Measurements from ENCODE around the gene PSMB1.

PSMB1 gene

DNA sequence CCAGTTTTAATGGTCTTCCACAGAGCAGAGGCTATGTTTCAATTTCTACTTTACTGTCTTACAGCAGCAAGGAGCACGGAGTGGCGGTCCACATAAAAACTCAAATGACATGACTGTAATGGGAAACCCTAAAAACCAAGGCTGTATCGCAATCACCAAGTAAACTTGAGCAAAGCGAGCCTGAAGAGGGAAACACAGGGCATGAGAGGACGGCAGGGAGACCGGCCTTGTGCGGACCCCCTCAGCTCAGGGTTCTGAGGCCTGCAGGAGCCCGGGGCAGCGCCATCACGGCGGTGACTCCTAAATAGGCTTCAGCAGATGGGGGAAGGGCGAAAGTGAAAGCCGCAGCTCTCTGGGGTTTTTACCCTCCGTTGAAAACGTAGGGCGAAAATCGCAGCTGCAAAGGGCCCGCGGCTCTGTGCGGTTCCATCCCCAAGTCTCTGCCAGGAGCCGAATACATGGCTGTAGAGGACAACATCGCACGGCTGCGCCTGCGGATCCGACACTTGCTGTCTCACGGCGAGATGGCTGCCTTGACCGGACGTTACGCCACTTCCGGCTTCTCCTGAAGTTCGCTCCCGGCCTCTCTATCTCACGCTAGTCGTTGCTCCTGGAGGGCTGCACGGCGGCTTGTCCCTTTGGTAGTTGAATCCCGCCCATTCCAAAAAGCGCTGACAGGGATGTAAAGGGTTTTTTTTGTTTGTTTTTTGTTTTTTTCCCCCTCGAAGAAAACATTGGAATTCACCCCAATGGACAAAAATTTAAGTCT lies at the start of gene PSMB1:
Gene PSMB1, minus strand, starts transcription at position 543 of the 769 bp plus-strand sequence. Its CDS starts 65 bp downstream, at position 478.
- peak; percentile 95 to 97 (median 97) for DNase-seq

DNA sequence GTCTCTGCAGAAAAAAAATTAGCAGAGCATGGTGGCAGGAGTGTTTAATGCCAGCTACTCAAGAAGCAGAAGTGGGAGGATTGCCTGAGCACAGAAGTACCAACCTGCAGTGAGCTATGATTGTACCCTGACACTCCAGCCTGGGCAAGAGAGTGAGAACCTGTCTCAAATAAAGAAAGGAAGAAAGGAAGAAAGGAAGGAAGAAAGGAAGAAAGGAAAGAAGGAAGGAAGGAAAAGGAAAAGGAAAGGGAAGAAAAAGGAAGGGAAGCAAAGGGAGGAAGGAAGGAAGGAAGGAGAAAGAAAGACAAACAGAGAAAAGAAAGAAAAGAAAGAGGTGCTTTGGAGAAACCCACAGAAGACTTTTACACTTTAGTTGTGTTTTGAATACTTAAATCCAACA lies 44.2 kb upstream of the PSMB1 start:
- no peak for DNase-seq

DNA sequence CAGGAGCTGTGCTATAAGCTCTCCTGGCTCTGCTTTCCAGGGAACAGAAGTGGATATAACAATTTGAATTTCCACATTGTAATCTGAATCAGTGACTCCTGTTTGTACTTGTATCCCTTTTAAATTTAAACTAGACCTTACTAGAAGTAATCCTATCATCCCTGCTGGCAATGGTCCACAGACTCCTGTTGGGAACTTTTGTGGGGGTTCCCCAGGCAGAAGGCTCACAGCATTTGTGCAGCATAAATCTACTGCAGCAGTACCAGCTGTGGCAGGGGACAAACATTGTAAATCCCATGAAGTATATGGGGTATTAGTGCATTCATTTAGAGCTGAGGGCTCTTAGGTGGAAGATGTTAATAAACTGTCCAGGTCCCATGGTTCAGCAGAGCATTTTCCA lies 43.3 kb upstream of the PSMB1 start:
- peak in 1 of 3 donors; percentile 20 for DNase-seq

DNA sequence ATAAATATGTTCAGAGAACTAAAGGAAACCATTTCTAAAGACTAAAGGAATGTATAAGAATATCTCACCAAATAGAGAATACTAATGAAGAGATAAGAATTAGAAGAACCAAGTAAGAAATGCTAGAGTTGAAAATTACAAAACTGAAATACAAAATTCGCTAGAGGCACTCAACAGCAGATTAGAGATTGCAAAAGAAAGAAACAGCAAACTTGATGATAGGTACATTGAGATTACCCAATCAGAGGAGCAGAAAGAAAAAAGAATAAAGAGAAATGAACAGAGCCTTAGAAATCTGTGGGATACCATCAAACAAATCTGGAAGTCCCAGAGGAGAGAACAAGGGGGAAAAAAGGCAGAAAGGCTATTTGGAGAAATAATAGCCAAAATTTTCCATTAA lies 37.6 kb upstream of the PSMB1 start:
- DNase-seq = no peak

DNA sequence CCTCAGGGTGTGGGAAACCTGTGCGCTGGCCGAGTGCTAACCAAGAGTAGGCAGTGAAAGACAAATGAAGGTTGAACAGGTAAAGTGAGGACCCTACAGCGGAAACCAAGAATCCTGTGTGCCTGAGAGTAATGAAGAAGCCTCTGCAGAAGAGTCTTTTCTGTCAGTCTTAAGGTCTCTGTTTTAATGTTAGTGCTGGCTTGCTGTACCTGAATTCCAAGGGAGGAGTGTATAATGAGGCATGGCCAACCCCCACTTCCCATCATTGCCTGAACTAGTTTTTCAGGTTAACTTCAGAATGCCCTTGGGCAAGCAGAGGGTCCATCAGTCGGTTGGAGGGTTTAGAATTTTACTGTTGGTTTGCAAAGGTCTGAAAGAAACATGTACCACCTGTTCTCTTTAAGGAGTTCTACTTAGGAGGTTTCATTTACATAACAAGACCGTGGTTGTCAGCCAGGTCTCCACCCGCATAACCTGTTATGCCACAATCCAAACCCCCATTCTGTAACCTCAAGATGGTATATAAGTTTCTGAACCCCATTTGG lies 31.9 kb upstream of the PSMB1 start:
- no peak for DNase-seq

DNA sequence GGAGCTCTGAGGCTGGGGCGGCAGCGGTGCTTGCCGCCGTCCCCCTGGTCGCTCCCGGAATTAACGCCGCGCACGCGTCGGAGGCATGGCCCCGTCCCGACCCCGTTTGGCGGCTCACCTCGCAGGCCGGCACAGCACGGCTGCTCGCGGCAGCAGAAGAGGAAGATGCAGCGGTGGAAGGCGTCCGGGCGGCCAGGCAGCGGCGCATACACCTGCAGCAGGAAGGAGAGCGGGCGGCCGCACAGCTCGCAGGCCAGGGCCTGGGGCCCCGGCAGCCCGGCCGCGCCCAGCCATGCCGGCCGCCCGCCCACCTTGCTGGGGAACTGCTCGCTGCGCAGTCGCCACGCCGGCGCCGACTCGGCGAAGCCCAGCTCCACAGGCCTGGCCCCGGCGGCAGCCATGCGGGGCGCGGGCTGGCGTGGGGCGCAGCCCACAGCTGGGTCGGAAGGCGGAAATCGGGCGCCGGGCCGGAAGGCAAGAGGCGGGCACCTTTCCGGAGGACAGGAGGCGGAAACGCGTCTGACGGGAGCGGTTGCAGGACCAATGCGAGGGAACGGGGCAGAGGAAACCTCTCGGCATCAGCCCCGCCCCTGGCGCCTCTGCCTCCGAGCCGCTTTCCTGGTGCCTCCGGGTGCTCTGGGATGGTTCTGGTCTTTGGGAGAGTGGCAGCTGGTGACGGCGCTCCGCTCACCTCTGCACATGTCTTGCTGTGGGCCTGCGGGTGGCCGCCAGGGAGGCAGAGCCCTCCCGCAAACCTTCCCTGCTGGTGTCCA lies 31.3 kb upstream of the PSMB1 start, which contains the start of gene PDCD2:
Gene PDCD2, minus strand, starts transcription at position 457 of the 773 bp plus-strand sequence. Its CDS starts 56 bp downstream, at position 401.
- peak; percentile 93 to 96 (median 94) for DNase-seq

DNA sequence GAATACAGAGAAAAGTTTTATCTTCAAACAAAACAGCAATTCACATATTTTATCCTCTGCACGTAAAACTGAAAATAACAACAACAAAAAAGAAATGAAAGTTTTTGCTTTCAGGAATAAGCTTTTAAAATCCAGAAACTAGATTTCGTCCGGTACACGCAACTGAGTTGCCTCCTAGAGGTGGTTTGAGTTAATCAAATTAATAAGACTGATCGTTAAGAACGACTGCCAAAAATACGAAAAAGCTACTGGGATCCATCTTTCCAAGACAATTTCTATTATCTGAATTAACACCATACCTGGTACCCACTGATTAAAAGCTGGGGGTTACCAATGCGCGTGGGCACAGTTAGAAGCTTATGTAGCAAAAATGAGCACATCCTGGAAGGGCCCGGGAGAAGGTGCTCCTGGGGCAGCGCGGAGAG lies 30.7 kb upstream of the PSMB1 start:
- DNase-seq = no peak

DNA sequence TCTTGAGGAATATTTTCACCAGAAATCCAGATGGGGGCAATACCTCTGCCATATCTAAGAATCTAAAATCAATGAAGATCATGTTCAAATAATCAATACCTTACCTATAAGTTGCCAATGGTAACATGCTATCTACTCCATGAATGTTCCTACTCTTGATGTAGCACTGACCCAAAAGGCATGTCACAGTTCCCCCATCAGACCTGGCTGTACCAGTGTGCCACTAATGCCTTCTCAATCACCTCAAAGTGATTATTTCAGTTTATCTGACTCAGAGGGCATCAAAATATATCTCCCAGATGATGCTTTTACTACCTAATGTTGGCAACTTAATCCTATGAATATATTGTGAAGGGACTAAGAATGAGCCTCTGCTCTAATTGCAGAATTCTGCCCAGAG lies 25.8 kb upstream of the PSMB1 start:
- no peak for DNase-seq

DNA sequence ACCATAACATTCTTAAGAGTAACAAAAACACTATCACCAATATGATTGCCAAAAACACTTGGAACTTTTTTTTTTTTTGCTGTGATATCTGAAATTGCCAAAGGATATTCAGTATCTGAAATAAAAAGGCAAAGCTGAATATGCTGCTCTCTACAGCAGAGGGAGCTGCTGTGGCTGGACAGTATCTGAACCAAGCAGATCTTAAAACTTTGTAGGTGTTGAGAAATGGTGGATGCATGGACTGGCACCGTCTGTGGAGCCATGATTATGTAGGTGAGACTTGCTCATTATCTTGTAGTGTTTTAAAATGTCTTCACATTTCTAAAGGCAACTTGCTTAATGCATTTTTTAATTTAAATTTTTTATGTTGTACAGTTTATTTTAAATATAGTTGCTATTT lies 22.1 kb upstream of the PSMB1 start:
- no peak for DNase-seq

DNA sequence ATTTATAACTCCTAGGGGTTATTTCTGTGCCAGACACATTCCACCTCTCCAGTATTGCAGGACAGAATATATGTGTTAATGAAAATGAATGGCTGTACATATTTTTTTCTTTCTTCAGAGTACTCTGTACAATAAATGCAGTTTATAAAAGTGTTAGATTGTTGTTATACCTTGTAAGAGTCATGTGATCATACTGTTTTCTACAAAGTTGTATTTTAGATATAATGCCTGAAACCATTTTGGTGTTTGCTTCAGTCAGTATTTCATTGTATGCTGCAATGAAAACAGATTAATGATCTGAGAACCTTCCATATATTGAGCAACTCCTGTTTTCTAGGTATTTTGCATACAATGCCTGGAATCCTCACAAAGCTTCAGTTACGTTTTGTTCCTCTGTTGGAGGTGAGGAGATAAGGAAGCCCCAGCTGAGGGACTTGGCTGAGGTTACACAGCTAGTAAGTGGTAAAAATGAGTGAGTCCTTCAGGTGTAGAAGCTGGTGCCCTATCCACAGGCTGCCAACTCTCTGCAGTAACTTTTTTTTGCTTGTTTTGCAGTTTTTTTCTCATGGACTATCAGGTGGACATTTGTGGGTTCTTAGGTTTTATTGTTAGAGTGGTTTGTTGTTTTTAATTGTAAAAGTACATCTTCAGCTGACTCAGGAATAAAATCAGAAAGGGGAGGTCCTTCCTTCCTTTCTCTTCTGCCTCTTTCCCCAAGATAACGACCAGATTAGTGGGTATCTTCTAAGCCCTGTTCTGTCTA lies 19.8 kb upstream of the PSMB1 start:
- DNase-seq = no peak

DNA sequence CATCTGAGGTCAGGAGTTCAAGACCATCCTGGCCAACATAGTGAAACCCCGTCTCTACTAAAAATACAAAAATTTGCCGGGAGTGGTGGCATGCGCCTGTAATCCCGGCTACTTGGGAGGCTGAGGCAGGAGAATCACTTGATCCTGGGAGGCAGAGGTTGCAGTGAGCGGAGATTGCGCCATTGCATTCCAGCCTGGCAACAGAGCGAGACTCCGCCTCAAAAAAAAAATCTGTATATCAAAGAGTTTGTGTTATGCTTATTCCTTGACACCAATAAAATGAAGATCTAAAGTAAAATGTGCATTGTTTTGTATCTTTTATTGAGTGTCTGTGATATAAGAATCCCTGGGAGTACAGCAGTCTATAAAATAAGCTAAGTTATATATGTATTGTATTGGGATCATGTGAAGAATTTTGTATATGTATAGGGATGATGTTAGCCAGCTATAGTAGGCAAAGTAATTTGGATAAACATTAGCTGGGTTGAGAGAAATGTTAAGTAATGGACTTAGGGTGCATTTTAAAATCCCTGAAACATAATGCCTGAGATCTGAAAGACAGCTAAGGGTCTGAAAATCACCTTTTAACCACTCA lies 11.9 kb upstream of the PSMB1 start:
- no peak for DNase-seq

DNA sequence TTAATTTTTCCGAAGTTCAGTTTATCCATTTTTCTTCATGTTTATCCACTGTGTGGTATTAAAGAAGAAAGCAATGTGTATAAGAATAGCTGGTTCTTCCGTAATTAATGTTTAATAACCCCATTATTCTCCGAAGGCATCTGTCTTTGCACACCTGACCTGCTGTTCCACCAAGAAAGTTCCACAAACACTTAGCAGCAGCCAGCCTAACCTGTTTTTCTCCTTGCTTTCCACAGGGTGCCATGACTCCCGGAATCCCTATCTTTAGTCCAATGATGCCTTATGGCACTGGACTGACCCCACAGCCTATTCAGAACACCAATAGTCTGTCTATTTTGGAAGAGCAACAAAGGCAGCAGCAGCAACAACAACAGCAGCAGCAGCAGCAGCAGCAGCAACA lies 8.4 kb upstream of the PSMB1 start:
- DNase-seq = no peak

DNA sequence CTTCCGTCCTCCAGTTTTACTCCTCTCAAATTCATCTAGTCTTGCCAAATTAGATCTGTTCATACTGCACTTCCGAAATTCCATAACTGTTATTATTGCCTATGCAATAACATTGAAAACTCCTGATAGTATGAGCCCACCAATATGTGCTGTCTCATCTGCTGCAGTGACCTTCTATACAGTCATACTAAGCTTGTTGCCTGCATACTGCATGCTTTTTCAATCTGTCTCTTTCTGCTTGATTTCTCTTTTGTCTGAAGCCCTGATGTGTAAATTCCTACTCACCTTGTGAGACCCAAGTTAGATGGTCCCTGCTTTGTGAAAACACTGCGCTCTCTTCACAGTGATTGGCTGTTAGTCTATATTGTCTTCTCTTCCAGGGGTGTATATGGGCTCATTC lies 2.2 kb upstream of the PSMB1 start:
- DNase-seq = no peak

DNA sequence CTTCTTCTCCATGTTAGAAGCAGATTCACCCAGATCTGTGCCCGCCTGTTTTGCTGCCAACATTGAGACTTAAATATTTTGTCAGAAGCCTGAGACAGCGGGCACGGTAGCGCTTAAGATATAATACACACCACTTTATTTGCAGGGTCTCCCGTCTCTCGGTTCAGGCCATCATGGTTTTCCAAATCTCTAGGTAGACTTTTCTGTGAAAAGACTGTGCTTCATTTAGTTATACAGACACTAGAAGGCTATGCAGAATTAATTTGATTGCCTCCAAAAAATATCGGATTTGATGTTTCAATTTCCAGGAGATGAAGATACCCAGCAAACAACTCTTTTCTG lies 1.7 kb upstream of the PSMB1 start:
- DNase-seq = no peak

DNA sequence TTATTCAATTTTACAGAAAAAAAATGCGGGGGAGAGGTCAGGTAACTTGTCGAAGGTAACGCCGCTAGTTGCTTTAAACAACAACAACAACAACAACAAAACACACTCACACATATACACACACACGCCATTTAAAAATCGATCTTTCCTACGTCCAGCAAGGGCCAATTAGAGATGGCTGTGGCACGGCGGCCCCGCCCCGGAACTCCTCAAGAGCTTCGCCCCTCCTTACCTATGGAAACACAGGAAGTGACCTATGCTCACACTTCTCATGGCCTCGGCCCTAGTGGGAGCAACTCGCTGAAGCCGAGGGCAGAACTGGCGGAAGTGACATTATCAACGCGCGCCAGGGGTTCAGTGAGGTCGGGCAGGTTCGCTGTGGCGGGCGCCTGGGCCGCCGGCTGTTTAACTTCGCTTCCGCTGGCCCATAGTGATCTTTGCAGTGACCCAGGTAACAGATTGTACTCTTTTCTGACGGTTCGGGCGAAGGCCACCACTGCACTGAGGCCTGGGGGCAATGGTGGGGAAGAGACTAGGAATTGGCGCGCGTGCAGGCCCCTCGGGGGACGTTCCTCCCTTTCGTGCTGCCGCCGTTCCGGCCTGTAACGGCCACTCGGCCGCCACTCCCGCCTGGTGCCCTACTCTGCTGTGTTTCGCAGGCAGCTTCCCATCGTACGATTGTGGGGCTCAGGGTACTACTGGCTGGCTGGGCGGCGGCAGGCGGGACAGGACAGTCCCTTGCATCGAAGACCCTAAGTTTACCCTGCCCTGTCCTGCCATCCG lies 1.1 kb upstream of the PSMB1 start, which contains the start of gene TBP:
Gene TBP, plus strand, starts transcription at position 357 of the 783 bp plus-strand sequence. CDS start 2,661 bp downstream, outside the sequence.
- peak; percentile 98 to 99 (median 99) for DNase-seq

DNA sequence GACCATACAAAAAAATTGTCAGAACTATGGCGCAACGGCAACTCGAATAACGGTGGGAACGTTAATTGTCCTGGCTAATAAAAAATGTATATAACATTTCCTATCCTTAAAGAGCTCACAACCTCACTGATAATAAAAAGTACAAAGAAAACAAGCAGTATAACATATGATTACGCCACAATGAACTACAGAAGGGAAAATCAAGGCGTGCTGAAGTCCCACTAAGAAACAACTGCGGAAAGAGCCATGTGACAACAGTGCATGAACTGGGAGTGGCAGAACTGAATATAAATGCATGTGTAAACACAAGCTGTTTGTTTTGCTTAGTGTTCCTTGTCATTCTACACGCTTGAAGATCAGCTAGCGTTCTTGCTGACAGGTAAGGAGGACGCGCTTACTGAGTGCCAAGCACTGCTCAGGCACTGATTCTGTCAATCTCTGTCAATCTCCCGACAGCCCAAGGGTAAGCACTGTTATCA lies 466 bp upstream of the PSMB1 start:
- DNase-seq = peak in 2 of 3 donors; percentile 57

DNA sequence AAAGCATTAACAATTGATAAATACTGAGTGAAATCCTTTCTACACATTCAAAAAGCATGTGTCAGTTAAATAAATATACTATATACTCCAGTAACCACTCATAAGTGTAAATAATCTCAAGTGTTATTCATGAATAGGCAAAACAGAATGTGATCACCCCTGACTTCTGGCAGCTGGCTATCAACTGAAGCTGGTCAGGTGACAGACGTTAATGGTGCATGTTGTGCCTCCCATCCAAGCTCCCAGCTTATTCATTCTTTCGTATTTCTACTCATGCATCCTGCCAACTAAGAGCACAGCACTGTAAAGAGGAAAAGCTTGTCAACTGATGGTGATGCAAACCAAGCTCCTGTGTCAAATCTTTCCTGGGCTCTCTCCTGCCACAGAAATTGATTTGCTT lies 7.7 kb downstream of the PSMB1 start:
- DNase-seq = no peak

DNA sequence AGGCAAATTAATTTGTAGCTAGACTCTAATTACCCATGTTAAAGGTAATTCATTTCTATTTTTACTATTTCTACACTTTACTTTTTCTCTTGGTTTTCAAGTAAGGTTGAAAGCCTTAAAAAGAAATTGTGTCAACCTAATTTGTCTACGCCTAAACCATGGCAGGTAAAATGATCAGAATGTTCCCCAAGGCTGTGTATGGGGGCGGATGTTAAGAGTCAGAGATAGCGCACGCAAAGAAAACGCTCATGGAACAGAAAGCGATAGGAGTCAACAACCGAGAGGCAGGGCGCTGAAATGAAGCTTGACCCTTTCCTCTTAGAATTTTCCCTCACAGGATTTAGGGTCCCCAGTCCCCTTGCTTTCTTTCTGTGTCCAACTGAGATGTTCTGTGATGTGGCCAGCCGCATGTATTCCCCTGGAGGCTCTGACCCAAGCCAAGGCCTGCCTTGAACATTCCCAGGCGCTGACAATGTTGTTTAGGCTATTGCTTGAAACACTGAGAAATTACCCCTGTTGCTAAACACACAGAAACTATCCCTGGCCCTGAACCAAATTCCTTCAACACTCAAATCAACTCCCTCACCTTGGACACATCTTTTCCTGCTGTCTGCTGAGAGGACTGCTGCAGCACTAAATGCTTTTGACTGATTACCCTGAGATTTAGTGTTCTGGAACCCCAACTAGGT lies 10.9 kb downstream of the PSMB1 start:
- no peak for DNase-seq

DNA sequence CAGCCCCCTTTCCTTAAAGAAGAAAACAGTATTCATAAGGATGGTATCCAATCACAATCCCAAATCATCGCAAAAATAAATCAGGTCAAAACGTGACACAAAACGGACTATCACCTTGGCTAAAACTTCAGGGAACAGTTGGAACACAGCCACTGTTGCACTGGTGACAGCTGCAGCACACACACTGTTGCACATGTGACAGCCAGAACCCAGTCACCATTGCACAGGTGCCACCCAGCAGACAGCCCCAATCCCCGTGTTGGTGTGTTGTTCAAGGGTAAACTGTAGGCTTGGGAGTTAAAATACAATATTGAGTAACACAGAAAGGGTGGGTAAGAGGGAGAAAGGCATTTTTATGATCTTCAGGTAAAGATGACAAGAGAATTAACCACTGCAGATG lies 15.8 kb downstream of the PSMB1 start:
- no peak for DNase-seq

DNA sequence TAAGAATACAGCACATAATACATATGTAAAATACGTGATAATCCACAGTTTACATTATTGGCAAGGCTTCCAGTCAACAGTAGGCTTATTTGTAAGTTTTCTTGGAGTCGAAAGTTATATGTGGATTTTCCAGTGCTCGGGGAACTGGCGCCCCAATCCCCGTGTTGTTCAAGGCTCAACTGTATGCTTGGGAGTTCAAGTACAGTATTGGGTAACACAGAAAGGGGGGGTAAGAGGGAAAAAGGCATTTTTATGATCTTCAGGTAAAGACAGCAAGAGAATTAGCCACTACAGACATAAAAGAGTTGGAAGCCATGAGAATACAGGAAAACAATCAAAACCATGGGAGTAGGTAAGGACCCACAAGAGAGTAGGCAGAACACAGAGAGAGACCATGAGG lies 16.4 kb downstream of the PSMB1 start:
- no peak for DNase-seq

DNA sequence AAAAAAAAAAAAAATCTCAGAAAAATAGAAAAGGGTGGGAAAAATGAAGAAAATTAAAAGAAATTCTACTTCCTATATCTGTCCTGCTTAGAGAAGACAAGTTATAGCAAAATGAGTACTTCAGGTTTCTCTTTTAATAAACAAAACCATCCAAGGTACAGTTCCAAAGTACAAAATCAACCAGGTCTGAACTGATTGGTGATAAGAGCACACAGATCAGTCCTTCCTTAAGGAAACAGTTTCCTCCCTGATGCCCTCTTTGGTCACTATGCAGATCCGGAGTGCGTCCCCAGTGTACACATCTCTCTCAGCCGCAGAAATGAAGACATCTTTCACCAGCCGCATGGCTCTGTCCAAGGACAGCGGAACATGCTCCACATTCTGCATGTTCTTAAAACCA lies 18.1 kb downstream of the PSMB1 start:
- no peak for DNase-seq

All from suppressor macrophage treated with lipopolysaccharide for 1 hour (primary cell).